ENCODE data around the gene NR2F2. TPM values are rescaled to one million over a fixed set of nuclear protein-coding genes. Genes with fewer than 3 reads are reported as not detected.

The NR2F2 gene
- total RNA-seq, 1 experiment from 2014 or later, result 53.7 TPM

GRCh38 chr15:96358001-96358801 lies 27.7 kb downstream of the NR2F2 start:
- POLR2A ChIA-PET, result no interaction called here
- Histone ChIP-seq H3K4me1 (ENCODE audit: control insufficient read depth, insufficient read depth, low read length) (peaks cover 16% of the 10 kb centered on the region), H3K4me3 (ENCODE audit: low read depth in 2 of 2, low read length in 2 of 2) (peak overlapping the region in 1 of 2 experiments; percentile 55; a peak in 3 of 4 replicates), H3K27me3 (ENCODE audit: control insufficient read depth, insufficient read depth, low read length) (no peaks in the 10 kb centered on the region), H3K36me3 (ENCODE audit: control insufficient read depth, insufficient read depth, low read length) (no peaks in the 10 kb centered on the region), H3K9me3 (ENCODE audit: control insufficient read depth, insufficient read depth, low read depth, low read length) (no peaks in the 10 kb centered on the region), H3K27ac (ENCODE audit: low read length) (no peak overlapping the region; the same call in 1 of the 2 replicates)
- DNase-seq (ENCODE audit: low read depth, low spot score) (no peak), ATAC-seq (no peak)
- TF ChIP-seq POLR2AphosphoS5 (IDR thresholded peaks at IDR 0.05; ENCODE audit: low read depth, low read length), result no peak
- TF ChIP-seq SIN3A (IDR thresholded peaks at IDR 0.05; ENCODE audit: borderline replicate concordance, insufficient read depth, low read depth, low read length), result no peak
- no peak for TF ChIP-seq TCF7L2 (IDR thresholded peaks at IDR 0.05; ENCODE audit: low read depth, low read length)
- no peak for TF ChIP-seq REST (IDR thresholded peaks at IDR 0.05; ENCODE audit: insufficient read depth in 1 of 2, low read depth in 2 of 2, low read length in 1 of 2)
- TF ChIP-seq, protein P1, sequence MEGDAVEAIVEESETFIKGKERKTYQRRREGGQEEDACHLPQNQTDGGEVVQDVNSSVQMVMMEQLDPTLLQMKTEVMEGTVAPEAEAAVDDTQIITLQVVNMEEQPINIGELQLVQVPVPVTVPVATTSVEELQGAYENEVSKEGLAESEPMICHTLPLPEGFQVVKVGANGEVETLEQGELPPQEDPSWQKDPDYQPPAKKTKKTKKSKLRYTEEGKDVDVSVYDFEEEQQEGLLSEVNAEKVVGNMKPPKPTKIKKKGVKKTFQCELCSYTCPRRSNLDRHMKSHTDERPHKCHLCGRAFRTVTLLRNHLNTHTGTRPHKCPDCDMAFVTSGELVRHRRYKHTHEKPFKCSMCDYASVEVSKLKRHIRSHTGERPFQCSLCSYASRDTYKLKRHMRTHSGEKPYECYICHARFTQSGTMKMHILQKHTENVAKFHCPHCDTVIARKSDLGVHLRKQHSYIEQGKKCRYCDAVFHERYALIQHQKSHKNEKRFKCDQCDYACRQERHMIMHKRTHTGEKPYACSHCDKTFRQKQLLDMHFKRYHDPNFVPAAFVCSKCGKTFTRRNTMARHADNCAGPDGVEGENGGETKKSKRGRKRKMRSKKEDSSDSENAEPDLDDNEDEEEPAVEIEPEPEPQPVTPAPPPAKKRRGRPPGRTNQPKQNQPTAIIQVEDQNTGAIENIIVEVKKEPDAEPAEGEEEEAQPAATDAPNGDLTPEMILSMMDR (IDR thresholded peaks at IDR 0.05), result no peak
- CTCF ChIA-PET, result no interaction called here
- intact Hi-C loops (cut with micrococcal nuclease; ENCODE audit: unreplicated experiment), result loop anchor here (5.0 kb wide), 2 partner anchors 534 to 1399 kb away; no protein-coding TSS in a partner anchor
- in situ Hi-C loops (cut with HindIII; ENCODE audit: low pct_unique_long_range_greater_than_20kb, low sequenced_read_pairs), result no loop called here
- BruUV-seq (replicated peaks), result no TSS peak

DNA sequence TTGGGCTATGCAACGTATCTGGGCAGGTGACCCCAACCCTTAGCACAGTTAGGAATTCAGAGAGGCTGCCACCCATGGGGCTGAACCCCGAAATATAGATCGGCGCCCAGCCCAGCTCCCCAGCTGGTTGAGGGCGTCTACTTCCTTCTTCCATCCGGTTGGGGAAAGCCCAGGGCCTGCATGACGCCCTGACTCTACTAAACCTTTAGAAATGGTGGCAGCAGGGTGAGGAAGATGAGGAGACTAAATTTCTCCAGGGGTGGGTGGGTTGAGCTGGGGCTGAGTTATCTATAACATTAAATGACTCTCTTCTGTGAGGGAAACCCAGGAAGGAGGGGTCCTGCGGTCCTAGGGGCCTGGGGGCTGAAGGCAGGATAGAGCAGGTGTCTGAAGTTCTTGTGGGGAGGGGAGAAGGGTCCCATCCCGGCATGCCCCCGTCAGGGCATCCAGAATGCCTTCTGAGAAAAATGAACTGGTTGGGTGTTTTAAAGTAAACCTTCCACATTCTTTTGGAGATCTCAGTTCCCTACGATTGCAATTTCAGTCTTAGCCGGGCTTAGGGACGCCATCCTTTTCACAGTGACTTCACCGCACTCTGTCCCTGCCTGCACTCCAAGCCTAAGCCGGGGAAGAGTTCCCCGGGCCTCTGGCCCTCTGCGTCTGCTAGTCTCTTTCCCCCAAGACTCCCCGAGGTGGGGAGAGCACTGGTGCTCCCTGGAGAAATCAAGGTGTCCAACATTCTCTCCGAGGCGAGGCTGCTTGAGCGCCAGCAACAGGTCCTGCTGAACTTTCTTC lies 28.5 kb downstream of the NR2F2 start:
- Histone ChIP-seq H3K36me3 (ENCODE audit: control insufficient read depth, insufficient read depth, low read length) (no peaks in the 10 kb centered on the region), H3K9me3 (ENCODE audit: control insufficient read depth, insufficient read depth, low read depth, low read length) (no peaks in the 10 kb centered on the region), H3K4me1 (ENCODE audit: control insufficient read depth, insufficient read depth, low read length) (peaks cover 16% of the 10 kb centered on the region), H3K4me3 (ENCODE audit: low read depth in 2 of 2, low read length in 2 of 2) (no peak overlapping the region), H3K27me3 (ENCODE audit: control insufficient read depth, insufficient read depth, low read length) (no peaks in the 10 kb centered on the region), H3K27ac (ENCODE audit: low read length) (no peak overlapping the region)
- CTCF ChIA-PET, result interaction anchor here (0.6 kb wide), 1 partner anchor 121 kb away, joined by 4 read pairs; no protein-coding TSS in a partner anchor
- ATAC-seq, result no peak
- DNase-seq (ENCODE audit: low read depth, low spot score), result no peak
- intact Hi-C loops (cut with micrococcal nuclease; ENCODE audit: unreplicated experiment) (loop anchor here (5.0 kb wide), 2 partner anchors 533 to 1398 kb away; no protein-coding TSS in a partner anchor), in situ Hi-C loops (cut with HindIII; ENCODE audit: low pct_unique_long_range_greater_than_20kb, low sequenced_read_pairs) (no loop called here)
- TF ChIP-seq, protein P1 (IDR thresholded peaks at IDR 0.05), result no peak
- POLR2A ChIA-PET, result no interaction called here
- no TSS peak for BruUV-seq (replicated peaks)

All from Panc1 (cell line).